GM21825 (cell line): ENCODE measurements around the gene RMDN3.

Experiments
- ATAC-seq: cut with Tn5 transposase; IDR thresholded peaks from one replicate; pipeline ENCODE4 v1.9.1; 2021; ENCODE audit warnings: mild to moderate bottlenecking, moderate library complexity; ENCODE audit not compliant: unreplicated experiment

The RMDN3 gene

DNA sequence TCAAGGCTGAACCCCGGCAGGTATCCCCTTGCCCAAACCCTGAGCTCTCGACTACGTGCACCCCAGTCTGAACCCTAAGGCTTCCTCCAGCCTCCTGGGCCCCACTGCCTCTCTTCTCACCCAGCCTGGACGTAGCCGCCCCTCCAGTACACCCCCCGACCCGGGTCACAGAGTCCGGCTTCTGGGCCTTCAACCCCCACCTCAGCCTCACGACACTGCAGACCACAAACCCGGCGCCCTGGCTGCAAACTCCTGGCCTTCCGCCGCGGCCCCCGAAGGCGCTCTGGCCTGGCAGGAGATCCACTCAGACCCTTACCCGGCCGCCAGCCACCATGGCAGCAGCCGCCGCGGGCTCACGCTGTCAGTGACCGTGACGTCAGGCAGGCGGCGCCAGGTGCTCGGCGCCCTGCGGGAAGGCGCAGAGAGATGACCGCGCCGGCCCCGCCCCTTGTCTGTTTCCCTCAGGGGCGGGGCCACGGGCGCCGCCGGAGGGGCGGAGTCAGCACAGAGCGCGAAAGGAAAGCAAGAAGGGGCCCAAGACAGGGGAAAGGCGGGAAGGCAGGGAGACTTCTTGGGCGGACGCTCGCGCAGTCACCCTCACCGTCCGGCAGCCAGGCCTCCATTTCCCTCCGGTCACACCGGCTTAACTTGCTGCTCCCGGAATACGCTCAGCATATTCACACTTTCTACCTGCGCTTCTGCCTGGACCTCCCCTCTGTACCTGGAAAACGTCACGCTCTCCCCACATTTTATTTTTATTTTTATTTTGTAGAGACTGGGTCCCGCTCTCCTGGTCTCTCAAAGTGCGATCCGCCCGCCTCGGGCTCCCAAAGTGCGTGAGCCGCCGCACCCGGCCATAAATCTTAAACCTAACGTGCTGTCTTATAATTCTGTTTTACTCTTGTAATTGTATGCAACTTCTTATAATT is at the start of gene RMDN3:
Gene RMDN3, minus strand, starts transcription at position 372 of the 929 bp plus-strand sequence. CDS start 471 bp downstream, outside the sequence.
- peak; percentile 77 for ATAC-seq

DNA sequence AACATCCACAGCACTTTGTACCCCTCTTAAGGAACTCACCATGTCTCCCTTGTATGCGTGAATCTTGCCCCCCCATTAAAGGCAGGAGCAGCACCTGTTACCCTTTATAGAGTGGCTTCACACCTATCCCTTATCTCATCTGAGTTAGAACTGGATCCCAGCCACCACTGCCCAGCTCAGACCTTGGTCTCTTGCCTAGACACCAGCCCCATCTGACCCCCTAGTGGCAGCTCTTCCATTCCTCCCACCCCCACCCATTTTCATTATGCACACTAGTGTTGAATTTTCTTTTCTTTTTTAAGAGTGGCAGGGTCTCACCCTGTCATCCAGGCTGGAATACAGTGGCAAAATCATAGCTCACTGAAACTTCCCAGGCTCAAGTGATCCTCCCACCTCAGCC is 48.6 kb upstream of the RMDN3 start:
- no peak for ATAC-seq

GRCh38 chr15:40803076-40803475 is 48.0 kb upstream of the RMDN3 start:
- no peak for ATAC-seq

DNA sequence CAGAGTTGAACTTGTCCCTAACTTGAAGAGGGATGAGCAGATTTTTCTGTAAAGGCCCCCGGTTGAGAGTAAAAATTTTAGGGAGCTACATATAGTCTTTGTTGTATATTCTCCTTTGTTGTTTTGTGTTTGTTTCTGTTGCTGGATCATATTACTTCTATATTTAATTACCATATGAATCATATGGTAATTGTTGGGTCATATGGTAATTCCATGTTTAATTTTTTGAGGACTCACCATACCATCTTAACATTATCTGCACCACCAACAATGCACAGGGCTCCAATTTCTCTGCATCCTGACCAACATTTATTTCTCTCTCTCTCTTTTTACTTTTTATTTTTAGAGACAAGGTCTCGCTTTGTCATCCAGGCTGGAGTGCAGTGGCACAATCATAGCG is 44.5 kb upstream of the RMDN3 start:
- no peak for ATAC-seq

DNA sequence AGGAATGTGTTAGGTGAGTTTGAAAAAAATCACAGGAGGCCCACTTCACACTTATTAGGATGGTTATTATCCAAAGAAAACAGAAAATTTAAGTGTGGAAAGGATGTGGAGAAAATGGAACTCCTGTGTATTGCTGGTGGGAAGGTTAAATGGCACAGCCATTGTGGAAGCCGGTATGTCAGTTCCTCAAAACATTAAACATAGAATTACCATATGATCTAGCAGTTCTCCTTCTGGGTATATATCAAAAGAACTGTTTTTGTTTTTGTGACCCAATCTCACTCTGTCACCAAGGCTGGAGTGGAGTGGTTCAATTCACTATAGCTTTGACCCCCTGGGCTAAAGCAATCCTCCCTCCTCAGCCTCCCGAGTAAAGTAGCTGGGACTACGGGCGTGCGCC is 41.5 kb upstream of the RMDN3 start:
- no peak for ATAC-seq

DNA sequence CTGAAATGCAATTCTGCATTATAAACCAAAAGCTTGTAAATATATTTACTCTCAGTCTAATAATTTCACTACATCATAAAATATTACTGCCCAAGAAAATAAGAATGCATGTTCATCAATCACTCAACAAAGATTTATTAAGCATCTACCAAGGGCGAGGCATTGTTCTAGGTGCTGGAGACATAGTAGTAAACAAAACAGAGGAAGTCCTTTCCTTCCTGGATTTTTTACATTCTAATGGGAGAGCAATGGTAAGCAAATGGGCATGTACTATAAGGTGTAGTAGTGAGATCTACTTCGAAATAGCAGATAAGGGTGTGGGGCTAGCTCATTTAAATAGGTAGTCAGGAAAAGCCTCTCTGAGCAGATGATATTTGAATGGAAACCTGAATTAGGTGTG is 41.0 kb upstream of the RMDN3 start:
- no peak for ATAC-seq

- ATAC-seq = no peak
Observed at GRCh38 chr15:40793216-40793989, 38.3 kb upstream of the RMDN3 start.

DNA sequence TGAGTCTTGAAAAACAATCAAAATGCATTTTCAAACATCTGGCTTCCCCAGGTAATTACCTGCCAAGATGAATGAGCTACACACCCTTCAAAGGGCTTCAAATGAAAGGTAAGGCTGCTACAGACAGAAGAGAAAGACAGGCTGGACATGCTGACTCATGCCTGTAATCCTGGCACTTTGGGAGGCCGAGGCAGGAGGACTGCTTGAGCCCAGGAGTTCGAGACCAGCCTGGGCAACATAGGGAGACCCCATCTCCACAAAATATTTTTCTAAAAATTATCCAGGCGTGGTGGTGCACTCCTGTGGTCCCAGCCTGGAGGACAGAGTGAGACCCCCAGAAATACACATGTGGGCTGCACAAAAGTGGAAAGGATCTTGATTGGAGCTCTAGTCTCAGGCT is 37.3 kb upstream of the RMDN3 start:
- no peak for ATAC-seq

DNA sequence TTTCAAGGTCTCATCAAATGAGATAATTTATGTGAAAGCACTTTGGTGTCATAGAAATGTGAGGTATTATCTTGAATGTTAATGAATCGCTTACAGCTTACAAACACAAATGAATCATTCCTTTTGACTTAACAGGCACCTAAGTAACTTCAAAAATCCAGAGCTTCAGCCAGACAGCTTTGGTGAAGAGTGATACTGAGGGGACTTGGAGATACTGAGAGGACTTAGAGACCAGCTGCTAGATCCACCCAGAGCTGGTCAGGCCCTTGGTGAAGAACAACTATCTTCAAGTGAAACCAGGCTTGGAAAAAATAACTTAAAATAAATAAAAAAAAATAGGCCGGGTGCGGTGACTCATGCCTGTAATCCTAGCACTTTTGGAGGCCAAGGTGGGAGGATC is 35.7 kb upstream of the RMDN3 start:
- no peak for ATAC-seq

GRCh38 chr15:40789999-40790398 is 34.9 kb upstream of the RMDN3 start:
- no peak for ATAC-seq

DNA sequence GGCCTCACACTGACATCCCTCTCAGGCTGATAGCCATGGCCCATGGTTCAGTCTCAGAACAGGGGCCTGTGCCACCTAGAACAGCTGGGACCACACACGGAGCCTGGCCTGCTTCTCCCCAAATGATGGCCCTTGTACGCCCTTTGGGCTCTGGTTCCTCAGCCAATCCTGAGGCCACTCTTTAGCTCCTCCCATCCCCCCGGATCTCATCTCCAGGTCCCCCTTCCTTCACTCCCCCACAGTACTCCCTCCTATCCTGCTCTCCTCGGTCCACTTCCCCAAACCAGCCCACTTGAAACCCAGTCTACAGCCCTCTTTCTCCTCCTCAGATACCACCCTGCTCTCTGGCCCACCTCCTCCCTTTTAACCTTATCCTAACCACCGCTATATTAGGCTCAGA is 34.1 kb upstream of the RMDN3 start:
- ATAC-seq = no peak

DNA sequence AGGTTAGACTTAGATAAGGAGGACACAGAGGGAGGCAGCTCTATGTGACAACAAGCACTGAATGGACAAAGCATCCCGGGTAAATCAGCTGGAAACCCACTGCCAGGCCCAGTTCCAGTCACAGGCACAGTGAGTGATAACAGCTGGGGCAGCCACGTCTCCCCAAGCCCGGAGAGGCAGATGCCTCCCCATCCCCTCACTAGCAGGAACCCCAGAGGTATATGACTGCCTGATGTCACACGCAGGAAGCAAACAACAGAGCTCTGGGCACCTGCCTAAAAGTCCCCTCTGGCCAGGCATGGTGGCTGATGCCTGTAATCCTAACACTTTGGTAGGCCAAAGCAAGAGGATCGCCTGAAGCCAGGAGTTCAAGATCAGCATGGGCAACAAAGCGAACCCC is 32.9 kb upstream of the RMDN3 start:
- ATAC-seq = no peak

DNA sequence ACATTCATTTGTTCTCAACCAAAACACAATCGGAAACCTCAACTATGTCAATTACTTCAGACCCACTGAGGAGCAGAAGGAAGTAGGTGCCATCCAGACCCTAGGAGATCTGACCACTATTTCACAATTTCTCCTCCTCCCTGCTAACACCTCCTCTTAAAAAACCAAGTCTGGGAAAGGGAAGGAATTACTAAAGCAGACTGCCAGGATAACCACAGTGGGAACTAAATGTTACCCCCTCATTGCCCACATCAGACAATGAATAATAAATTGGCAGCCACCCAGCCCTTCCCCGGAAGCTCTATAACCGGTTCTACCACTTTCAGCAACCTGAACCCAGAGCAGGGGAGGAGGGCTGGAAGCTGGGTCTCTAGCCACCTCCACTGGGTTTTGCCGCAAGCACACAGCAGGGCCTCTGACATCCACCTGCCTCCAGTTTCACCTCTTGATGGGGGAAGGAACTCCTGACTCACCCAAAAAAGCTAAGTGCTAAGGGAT is 32.3 kb upstream of the RMDN3 start:
- ATAC-seq = no peak

DNA sequence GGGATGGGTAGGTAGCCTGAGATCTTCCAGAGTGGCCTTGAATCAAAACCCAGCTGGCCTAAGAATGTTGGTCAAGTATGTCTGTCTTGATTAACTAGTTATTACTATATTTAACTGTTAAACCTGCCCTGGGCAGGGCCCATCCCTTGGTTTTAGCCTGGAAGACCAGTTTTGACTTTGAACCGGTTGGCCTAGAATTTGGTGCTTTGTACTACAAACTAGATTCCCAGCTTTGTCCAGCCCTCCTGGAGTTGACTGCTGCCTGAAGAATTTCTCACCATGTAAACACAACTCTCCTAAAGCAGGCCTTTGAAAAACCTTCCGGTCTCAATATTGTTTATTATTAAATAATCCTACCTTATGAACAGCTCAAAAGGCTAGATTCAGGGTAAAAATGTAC is 30.8 kb upstream of the RMDN3 start:
- no peak for ATAC-seq

DNA sequence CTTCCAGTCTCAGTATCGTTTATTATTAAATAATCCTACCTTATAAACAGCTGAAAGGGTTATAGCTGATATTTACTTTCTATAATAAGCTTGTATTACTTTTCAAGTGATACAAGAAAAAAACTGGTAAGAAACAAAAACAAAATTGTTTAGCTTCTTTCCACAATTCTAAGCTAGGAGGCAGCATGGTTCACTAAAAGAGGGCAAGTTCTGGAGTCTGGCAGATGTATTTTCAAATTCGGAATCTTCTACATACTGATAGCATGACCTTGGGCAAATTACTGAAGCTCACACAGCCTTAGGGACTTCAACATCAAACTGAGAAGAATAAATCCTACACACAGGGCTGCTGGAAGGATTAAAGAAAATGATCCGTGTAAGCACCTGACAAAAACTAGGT is 30.1 kb upstream of the RMDN3 start:
- ATAC-seq = no peak

DNA sequence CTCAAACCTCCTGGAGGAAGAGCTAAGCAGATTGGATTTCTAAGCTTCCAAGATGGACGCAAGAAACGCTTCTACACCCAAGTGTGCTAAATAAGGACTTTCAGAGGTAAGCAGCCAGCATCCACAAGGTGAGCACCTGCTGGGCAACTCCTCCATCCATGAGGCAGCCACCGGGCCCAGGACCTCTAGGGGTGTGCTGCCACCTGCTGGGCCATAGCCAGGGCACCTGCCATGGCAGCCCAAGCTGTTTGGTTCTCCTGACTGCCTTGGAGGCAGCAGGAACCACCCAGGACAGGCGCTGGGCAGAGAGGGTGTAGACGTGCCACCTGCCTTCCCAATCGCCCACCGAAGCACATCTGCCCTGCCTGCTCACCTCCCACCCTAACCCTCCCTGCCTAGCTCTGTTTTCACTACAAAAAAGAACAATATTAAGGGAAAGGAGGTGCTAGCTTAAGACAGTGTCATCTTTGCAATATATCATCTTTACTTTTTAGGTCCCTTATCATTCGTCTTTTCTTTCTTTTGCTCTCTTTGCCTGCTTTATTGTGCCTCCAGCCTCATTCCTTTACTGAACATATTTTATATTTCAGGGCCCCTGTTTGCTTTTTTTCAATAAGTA is 27.7 kb upstream of the RMDN3 start:
- no peak for ATAC-seq

GRCh38 chr15:40776537-40777141 is 21.6 kb upstream of the RMDN3 start:
- no peak for ATAC-seq

DNA sequence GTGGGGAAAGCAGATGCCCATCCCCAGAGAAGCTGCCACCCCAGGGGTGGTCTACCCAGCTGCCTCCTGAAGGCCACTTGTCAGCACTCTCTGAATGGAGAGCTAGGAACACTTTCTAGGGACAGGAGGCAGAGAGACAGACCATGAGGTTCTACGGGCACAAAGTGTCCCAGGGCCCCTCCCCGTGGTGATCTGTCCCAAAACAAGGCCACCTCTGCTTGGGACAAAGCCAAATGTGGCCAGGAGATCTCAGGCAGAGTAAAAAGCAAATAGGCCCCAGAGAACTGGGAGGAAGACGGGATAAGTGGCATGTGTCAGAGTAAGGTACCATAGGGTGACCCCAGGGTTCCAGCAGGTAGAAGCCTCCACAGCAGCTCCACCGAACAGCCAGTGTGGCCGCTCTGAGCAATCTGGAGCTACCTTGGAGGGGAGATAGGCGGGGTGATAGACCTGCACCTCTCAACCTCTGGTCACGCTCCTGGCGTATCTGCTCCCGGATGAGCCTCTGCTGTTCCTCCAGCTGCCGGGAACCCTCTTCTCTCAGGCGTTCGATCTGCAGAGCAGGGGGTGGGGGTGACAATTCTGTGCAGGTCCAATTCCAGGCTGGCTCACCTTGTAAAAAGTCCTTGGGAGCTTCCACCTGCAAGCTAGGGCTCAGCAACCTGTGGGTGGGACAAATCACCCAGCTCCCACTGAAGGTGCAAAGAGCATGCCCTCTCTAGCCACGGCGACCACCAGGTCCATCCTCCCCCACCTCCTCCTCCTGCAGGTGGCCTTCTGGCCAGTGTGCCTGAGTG is 20.9 kb upstream of the RMDN3 start:
- ATAC-seq = no peak

DNA sequence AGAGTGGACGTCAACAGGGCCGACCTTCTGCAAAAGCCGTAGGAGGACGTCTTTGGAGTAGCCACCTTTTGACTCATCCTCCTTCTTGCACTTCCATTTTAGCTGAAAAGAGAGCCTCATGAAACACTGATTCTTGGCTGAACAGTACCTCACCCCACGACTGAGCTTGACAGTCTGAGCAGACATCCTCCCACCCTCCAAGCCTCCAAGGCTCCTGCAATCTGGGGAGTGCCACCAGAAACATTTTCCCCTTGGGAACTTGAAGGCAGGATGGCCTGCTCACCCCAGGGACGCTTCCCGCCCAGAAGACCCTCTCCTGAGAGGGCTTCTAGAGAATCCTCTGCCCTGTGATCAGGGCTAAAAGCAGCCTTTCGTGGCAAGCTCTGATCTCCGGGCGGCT is 20.0 kb upstream of the RMDN3 start:
- no peak for ATAC-seq

DNA sequence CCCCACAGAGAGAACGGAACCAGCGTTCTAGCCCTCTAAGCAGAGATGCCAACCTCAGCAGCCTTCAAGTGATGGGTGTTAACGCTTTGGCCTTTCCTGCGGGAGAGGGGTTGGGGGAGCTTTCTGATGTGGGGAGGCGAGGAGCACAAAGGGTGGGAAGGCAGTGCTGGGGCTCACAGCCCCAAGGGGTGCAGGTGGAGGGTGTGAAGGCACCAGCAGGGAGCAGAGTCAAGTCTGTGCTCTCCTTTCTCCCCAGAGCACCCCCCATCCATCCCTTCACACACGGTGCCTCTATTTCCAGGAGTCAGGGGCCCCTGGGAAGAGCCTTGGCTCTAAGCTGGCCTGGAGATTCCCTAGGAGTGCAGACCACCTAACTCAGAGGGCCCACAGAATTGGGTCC is 18.8 kb upstream of the RMDN3 start:
- ATAC-seq = no peak
